ENCODE measurements around the gene OR6V1. TPM values are rescaled to one million over a fixed set of nuclear protein-coding genes. Genes with fewer than 3 reads are reported as not detected.
A peak's percentile ranks its signal among the peaks of the same experiment; 100 is the strongest.

OR6V1 gene
- total RNA-seq: not detected in 2 replicates

- TF ChIP-seq CTCF (IDR thresholded peaks at IDR 0.05; ENCODE audit: insufficient read depth, low read length, poor library complexity, severe bottlenecking): no peak
These were observed at the start of gene OR6V1 for GRCh38 chr7:143052041-143052440. Gene OR6V1, plus strand, starts transcription at chr7:143052341. Its CDS starts 0 bp downstream, at chr7:143052341.

GRCh38 chr7:143002898-143003297 is 49.2 kb upstream of the OR6V1 start:
- Histone ChIP-seq H3K27me3 (ENCODE audit: control insufficient read depth, insufficient read depth, low read length) (no peaks in the 10 kb centered on the region), H3K4me3 (ENCODE audit: low read depth, low read length) (no peak overlapping the region), H3K36me3 (ENCODE audit: control insufficient read depth, insufficient read depth, low read length) (no peaks in the 10 kb centered on the region)
- DNase-seq (ENCODE audit: low read depth): no peak
- no peak for TF ChIP-seq CTCF (IDR thresholded peaks at IDR 0.05; ENCODE audit: insufficient read depth, low read length, poor library complexity, severe bottlenecking)

More at GRCh38 chr7:143052041-143052440, at the start of gene OR6V1:
- DNase-seq (ENCODE audit: low read depth): no peak
- Histone ChIP-seq H3K4me3 (ENCODE audit: low read depth, low read length) (no peak within 1 kb of the TSS), H3K36me3 (ENCODE audit: control insufficient read depth, insufficient read depth, low read length) (no peaks in the 10 kb centered on the region), H3K27me3 (ENCODE audit: control insufficient read depth, insufficient read depth, low read length) (no peaks in the 10 kb centered on the region)

- H3K36me3 ChIP-seq (ENCODE audit: control insufficient read depth, insufficient read depth, low read length): no peaks in the 10 kb centered on the region
- H3K27me3 ChIP-seq (ENCODE audit: control insufficient read depth, insufficient read depth, low read length): peaks cover 2% of the 10 kb centered on the region
- no peak overlapping the region for H3K4me3 ChIP-seq (ENCODE audit: low read depth, low read length)
- DNase-seq (ENCODE audit: low read depth): peak; percentile 4
- TF ChIP-seq CTCF (IDR thresholded peaks at IDR 0.05; ENCODE audit: insufficient read depth, low read length, poor library complexity, severe bottlenecking): peak; percentile 66
These were observed 48.6 kb upstream of the OR6V1 start for GRCh38 chr7:143003393-143004051.

- Histone ChIP-seq H3K4me3 (ENCODE audit: low read depth, low read length) (no peak overlapping the region), H3K27me3 (ENCODE audit: control insufficient read depth, insufficient read depth, low read length) (peaks cover 2% of the 10 kb centered on the region), H3K36me3 (ENCODE audit: control insufficient read depth, insufficient read depth, low read length) (no peaks in the 10 kb centered on the region)
- no peak for DNase-seq (ENCODE audit: low read depth)
- TF ChIP-seq CTCF (IDR thresholded peaks at IDR 0.05; ENCODE audit: insufficient read depth, low read length, poor library complexity, severe bottlenecking): no peak
These were observed 46.4 kb upstream of the OR6V1 start for GRCh38 chr7:143005632-143006260.

- Histone ChIP-seq H3K4me3 (ENCODE audit: low read depth, low read length) (no peak overlapping the region), H3K36me3 (ENCODE audit: control insufficient read depth, insufficient read depth, low read length) (no peaks in the 10 kb centered on the region), H3K27me3 (ENCODE audit: control insufficient read depth, insufficient read depth, low read length) (peaks cover 2% of the 10 kb centered on the region)
- no peak for DNase-seq (ENCODE audit: low read depth)
- peak; percentile 97 for TF ChIP-seq CTCF (IDR thresholded peaks at IDR 0.05; ENCODE audit: insufficient read depth, low read length, poor library complexity, severe bottlenecking)
These were observed 43.9 kb upstream of the OR6V1 start for GRCh38 chr7:143008007-143008901.
